Left renal cortex interstitium (tissue), 4 donors: ENCODE results near the gene THOC5. TPM values are rescaled to one million over a fixed set of nuclear protein-coding genes. Genes with fewer than 3 reads are reported as not detected.
"Not testable (repeated sequence)": the region's sequence is repeated elsewhere in the genome, so short reads cannot be mapped to it uniquely, and the experiment has no call there.

Source experiments
- DNase-seq, 4 donors: peaks; one replicate each; pipeline ENCODE4 v3.0.0-alpha.2; 2013; ENCODE audit warnings: low read depth in 4 of 4, low spot score in 2 of 4, missing footprints in 1 of 4
- polyA plus RNA-seq, 4 donors: library from polyadenylated mRNA; unstranded; fragments of 120-200 nt; gene quantifications; one replicate each; pipeline ENCODE4 v1.2.1, GENCODE V29; 2013; ENCODE audit not compliant: insufficient read length in 4 of 4

THOC5 gene
- polyA plus RNA-seq, 4 donors, result 17.3 to 39.2 (median 32.5) TPM

GRCh38 chr22:29511126-29511862, 42.3 kb downstream of the THOC5 start:
- no peak for DNase-seq

GRCh38 chr22:29510542-29510941, 43.0 kb downstream of the THOC5 start:
- DNase-seq, result no peak

- DNase-seq, result no peak
Observed at GRCh38 chr22:29509815-29510214, 43.7 kb downstream of the THOC5 start.

- DNase-seq, result no peak
Observed at GRCh38 chr22:29509298-29509697, 44.3 kb downstream of the THOC5 start.

GRCh38 chr22:29503811-29504372, 49.7 kb downstream of the THOC5 start:
- DNase-seq, result peak in 1 of 4 donors; percentile 20

- no peak for DNase-seq
Observed at GRCh38 chr22:29499852-29500251, 53.7 kb downstream of the THOC5 start.

- DNase-seq, result no peak
Observed at GRCh38 chr22:29493636-29494035, 59.9 kb downstream of the THOC5 start.

GRCh38 chr22:29491012-29491411, 62.5 kb downstream of the THOC5 start:
- no peak for DNase-seq

- not testable (repeated sequence) for DNase-seq
Observed at GRCh38 chr22:29489127-29489780, 64.3 kb downstream of the THOC5 start.

- DNase-seq, result no peak
Observed at GRCh38 chr22:29487426-29487986, 66.1 kb downstream of the THOC5 start.

- no peak for DNase-seq
Observed at GRCh38 chr22:29485448-29485847, 68.1 kb downstream of the THOC5 start.

- no peak for DNase-seq
Observed at GRCh38 chr22:29484642-29485041, 68.9 kb downstream of the THOC5 start.

- DNase-seq, result no peak
Observed at GRCh38 chr22:29483254-29483653, 70.3 kb downstream of the THOC5 start.

GRCh38 chr22:29482726-29483125, 70.8 kb downstream of the THOC5 start:
- no peak for DNase-seq

GRCh38 chr22:29482253-29482652, 71.3 kb downstream of the THOC5 start:
- no peak for DNase-seq

GRCh38 chr22:29481265-29482000, 72.1 kb downstream of the THOC5 start:
- DNase-seq, result no peak

- DNase-seq, result no peak
Observed at GRCh38 chr22:29480512-29481264, 72.9 kb downstream of the THOC5 start.

- DNase-seq, result no peak
Observed at GRCh38 chr22:29480262-29480511, 73.4 kb downstream of the THOC5 start.

- no peak for DNase-seq
Observed at GRCh38 chr22:29479417-29480261, 73.9 kb downstream of the THOC5 start, which contains the start of gene NEFH. TSS of gene NEFH (plus strand) at chr22:29480218. CDS start at chr22:29480263, 45 bp downstream.
